Activated CD4-positive, alpha-beta T cell treated with anti-CD3 and anti-CD28 coated beads for 4 hours (primary cell): Measurements from ENCODE around the gene C16orf96.

ENCODE experiments used
- DNase-seq, 2 donors: peaks; one replicate each; pipeline ENCODE4 v3.0.0-alpha.2; 2020

C16orf96 gene

DNA sequence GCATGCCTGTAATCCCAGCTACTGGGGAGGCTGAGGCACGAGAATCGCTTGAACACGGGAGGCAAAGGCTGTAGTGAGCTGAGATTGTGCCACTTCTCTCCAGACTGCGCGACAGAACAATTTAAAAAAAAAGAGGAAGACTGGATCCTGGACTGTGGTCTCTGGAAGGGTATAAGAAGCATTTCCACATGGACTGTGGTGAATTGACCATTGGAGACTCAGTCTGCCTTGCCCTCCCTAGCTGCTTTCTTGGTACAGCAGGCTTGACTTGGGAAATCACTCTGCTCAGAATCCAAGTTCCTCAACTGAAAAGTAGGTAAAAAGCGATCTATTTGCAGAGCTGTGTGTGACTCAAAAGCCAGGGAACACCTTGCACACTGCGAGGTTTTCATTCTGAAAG, 67.5 kb downstream of the C16orf96 start:
- DNase-seq: no peak

DNA sequence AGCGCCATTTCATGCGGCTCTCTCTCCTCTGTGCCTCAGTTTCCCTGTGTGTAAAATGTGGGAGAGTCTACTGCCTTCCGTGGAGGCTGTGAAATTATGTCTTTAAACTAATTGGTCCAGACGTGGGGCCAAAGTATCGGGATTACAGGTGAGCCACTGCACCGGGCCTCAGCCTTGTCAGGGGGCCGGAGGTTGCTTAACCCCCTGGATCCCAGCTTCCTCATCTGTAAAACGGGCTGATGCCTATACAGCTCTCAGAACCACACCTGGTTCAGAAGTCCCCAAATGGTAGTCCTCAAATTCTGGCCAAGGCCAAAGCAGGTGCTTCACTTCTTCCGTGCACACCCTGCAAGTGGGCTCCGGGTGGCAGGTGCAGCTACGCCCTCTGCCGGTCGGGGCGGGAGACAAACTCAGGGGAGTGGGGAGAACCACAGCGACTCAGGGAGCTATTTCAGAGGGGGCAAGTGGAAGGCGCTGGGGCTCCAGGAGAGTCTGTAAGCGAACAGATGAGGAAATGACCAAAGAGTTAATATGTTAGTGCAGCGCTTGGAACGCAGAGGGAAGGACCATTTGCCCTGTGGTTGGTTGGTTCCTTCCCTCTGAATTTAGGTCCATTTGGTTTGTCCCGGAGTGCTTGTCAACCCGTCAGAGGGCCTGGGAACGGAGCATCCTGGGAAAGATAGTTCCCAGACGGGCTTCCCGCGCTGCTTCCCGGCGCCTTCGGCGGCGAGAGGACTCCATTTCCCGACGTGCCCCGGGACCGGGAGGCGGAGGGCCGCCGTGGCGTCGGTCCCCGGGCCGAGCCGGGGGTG, 68.1 kb downstream of the C16orf96 start, which contains the start of gene MGRN1:
Gene MGRN1, plus strand, starts transcription at position 812 of the 812 bp plus-strand sequence. CDS start 135 bp downstream, outside the sequence.
- peak; percentile 88 to 91 for DNase-seq

DNA sequence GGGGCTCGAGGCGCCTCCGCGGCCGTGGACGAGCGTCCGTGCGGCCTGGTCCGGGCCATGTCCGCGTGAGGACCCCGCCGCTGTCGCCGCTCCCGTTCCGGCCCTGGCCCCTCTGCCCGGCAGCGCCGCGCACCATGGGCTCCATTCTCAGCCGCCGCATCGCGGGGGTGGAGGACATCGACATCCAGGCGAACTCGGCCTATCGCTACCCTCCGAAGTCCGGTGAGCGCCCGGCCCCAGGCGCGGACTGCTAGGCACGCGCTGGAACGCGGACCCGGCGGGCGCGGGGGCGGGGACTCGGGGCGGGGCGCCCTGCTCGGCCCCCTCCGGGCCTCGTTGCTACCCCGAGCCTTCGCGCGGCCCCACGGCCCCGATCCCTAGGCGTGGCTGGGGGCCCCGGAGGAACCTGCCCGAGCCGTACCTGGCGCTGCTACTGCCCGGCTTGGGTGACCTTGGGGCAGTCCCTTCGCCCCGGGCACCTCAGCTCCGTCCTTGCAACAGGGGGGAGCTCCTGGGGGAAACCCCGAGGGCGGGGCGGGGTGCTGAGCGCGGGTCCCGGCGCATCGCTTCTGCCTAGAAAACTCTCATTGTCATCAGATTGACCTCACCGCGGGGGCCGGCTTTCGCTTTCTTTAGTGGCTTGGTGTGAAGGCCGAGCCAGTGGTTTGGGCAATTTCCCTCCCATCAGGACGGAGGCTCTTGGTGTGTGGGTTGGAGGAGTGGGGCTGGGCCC, 68.9 kb downstream of the C16orf96 start:
- peak; percentile 62 to 71 for DNase-seq

DNA sequence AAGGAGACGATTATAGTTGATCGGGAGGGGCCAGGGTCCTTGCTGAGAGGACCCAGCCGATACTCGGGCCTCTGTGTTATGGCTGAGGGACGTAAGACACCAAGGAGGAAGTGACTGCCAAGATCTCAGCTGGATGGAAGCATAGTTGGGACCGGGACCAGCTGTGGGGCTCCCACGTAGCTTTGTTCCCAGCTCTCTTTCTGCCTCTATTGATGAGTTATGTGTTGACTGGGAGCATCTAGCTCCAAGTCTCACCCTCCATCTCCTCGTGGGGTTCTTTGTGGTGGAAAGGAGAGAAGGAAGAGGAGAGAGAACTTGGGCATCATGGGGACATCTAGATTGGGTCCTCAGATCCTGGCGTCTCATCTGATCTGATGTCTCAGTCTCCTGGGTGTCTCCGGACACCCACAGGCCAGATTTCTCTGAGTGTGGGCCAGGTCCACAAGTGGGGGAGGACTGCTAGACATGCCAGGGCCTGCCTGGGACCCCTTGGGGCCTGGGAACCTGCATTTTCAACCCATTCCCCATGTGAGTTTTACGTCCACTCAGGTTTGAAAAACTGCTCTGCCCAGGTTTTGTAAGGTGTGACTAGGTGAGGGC, 69.5 kb downstream of the C16orf96 start:
- DNase-seq: no peak

DNA sequence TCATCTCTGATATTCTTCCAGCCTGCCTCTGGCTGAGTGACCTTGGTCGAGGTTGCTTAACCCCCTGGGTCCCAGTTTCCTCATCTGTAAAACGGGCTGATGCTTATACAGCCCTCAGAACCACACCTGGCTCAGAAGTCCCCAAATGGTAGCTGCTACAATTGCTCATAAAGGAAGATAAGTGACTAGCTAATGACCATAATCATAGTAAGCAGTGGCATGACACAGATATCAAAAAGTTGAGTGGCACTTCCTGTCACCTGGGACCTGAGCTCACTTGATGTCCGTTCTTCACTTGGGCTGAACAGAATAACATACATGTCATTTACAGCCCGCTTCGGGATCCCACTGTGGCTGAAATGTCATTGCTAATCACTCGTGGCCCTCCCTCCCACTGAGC, 70.3 kb downstream of the C16orf96 start:
- DNase-seq: no peak

DNA sequence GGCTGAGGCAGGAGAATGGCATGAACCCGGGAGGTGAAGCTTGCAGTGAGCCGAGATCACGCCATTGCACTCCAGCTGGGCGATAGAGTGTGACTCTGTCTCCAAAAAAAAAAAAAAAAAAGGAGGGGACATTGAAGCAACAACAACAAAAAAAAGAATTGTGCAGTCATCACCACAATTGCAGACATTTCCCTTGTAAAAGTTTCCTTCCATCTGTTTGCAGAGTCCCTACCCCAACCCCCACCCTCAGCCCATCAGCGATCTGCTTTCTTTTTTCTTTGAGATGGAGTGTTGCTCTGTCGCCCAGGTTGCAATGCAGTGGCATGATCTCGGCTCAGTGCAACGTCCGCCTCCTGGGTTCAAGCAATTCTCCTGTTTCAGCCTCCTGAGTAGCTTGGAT, 72.1 kb downstream of the C16orf96 start:
- no peak for DNase-seq

DNA sequence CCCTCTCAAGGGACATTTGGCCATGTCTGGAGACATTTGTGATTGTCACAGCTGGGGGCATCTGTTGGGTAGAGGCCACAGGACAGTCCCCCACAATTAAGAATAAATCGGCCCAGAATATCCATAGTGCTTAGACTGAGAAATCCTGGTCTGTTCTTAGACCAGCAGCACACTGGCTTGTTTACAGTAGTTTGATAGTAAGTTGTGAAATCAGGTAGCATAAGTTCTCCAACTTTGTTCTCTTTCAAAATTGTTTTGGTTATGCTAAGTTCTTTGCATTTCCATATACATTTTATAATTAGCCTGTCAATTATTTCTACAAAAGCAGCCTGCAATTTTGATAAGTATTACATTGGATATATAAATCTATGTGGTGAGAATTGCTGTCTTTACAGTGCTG, 75.3 kb downstream of the C16orf96 start:
- no peak for DNase-seq

DNA sequence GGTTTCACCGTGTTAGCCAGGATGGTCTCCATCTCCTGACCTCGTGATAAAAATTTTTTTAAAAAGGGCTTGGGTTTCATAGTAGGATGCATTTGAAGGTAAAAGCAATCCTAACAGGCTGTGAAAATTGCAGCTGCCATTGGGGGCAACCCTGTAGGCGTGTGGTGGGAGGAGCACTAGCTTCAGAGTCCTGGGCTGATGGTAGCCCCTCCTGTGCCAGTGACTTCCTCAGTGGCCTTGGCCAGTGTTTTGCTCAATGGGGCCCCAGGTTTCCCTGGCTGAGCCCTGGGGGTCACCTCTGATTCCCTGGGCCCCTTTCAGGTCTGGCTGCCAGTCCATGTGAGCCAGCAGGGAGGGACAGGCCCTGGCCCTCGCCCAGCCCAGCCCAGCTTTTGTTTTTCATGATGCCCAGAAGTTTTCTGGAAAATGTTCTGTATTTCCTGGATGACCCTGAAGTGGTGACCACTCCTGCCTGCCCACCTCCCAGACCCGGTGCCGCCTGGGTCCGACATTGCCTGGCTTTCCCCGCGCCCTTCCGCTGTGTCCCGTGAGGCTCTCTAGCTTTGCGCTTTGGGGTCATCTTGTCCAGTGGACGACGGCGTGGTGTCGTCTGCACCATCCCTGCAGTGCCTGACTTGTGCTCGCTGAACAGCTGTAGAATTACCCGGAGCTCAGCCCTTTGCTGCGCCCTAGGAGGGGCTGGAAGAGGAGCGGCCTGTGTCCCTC, 77.9 kb downstream of the C16orf96 start:
- DNase-seq: no peak

DNA sequence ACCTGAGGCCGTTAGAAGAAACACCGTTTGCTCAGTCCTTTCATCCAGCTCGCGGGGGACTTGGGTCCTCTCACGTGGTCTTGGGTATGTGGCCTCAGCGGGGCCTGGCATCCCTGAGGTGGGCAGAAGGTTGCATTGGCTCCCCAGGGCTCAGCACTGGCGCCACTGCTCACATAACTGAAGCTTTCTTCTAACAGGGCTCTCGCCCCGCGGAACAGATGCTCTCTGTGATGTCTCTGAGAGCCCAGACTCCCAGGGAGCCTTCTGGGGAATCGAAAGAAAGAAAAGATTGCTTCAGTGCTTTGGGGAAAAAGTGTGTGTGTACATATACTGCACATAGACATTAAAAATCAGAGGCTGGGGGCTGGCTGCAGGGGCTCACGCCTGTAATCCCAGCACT, 78.6 kb downstream of the C16orf96 start:
- DNase-seq: no peak

DNA sequence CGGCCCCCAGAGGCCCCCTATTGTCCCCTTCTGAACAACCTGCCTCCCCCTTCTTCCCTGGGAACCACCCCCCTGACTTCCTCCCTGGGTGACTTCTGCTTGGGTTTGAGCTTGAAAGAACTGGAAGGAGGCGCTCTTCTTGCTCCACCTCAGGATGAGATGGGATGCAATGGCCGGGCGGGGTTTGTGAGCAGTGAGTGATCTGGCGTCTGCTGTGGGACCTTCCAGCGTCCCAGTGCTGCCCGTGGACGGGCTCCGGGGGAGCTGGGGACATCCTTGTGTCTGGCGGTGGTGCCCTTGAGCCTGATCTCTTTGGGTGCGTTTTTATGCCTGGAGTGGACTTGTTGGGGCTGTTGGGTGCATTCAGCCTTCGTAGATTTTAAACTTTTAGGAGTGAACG, 80.1 kb downstream of the C16orf96 start:
- no peak for DNase-seq

DNA sequence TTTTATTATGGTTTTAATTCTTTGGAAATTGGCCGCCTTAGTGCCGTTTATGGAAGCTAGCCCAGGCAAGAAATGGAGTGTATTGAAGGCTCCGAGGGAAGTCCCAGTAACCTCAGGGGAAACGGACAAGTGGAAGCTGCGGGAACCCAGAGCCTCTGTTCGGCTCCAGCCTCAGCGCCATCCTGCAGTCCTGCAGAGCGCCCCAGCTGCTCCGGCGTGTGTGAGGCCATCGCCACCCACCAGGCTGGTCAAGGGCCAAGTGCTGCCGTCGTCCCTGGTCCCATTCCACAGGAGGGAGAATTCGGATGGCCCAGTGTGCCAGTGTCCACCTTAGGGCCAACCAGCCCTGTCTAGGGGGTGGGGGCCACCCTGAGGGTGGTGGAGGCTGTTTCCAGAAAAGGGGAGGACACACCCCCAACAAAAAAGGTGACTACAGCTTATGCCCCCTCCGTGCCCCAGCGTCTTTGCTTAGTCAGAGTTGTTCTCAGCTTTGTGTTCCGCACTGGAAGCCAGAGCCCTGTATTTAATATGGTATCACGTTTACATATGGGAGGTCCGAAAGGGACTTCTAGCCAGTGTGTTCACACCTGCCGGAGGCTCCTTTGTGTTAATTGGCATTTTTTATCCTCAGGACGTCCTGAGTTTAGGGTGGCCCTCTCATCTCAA, 81.5 kb downstream of the C16orf96 start:
- no peak for DNase-seq

DNA sequence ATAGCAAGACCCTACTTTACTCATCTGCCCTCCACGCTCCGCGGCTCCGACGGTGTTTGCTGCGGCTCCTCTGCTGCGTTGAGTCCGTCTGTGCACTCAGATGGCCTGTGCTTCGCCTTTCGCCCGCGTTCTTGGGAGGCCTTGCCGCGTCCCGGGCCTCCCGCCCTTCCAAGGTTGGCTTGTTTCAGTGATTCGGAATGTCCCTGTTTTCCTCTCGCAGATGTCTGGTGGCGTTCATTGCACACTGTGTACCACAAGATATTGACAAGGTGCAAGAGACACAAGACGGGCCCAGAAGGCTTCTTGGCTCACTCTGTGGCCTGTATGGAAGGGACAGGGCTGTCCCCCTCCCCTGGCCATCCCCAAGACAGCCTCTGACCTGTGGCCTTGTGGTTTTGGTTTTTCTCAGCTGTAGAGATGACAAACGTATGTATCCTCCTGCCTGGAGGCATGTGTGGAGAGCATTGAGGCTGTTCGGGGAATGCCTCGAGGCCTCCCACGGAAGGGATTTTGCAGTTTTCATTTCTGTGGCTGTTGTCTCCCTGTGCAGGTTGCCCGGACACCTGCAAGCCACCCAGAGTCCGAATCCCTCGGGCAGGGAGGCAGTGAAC, 83.9 kb downstream of the C16orf96 start:
- DNase-seq: no peak

DNA sequence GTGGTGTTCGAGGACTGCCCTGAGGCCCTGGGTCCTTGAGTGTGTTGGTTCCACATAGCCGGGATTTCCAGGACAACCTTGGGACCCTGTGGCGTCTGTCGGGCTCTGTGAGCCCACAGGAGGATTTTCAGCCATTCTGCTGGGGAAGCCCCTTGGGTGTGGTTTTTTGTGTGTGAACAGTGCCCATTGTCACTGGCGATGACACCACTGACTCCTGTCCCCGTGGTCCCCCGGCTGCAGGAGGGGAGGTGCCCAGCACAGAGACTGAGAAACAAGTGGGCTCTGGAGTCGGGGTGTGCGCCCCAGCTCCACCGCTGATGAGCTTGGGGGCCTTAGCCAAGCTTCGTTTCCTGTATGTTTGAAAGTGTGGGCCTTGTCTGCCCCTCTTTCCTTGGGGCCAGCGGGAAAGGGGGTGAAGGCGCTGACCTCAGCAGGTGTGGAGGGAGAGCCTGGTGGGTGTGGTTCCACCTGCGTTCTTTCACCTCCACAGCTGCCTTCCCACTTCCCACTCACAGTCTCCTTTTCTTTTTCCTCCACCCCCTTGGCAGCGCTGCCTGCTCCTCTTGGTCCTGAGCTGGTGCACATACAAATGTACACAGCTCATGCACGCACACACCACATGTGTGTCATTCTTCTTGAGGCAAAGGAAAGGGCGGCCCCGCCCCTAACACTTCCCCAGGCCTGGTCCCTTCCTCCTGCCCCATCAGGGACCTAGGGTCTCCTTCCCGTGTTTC, 84.6 kb downstream of the C16orf96 start:
- no peak for DNase-seq

DNA sequence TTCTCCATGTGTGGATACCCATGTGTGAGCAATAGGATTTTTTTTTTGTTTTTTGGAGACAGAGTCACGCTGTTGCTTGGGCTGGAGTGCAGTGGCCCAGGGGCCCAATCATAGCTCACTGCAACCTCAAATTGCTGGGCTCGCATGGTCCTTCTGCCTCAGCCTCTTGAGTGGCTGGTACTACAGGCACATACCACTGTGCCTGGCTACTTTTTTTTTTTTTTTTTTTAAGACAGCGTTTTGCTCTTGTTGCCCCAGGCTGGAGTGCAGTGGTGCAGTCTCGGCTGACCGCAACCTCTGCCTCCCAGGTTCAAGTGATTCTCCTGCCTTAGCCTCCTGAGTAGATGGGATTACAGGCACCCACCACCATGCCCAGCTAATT, 85.2 kb downstream of the C16orf96 start:
- no peak for DNase-seq

DNA sequence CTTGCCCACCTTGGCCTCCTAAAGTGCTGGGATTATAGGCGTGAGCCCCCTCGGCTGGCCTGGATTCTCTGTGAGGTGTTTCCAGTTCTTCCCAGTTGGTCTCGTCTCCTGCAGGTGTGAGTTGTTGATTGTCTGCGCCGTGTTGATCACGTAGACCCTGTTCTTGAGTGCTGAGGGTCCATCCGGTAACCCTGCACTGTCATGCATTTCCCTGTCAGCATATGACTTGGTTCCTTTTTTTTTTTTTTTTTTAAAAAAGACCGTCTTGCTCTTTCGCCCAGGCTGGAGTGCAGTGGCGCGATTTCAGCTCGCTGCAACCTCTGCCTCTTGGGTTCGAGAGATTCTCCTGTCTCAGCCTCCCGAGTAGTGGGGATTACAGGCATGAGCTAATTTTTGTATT, 85.8 kb downstream of the C16orf96 start:
- DNase-seq: no peak

DNA sequence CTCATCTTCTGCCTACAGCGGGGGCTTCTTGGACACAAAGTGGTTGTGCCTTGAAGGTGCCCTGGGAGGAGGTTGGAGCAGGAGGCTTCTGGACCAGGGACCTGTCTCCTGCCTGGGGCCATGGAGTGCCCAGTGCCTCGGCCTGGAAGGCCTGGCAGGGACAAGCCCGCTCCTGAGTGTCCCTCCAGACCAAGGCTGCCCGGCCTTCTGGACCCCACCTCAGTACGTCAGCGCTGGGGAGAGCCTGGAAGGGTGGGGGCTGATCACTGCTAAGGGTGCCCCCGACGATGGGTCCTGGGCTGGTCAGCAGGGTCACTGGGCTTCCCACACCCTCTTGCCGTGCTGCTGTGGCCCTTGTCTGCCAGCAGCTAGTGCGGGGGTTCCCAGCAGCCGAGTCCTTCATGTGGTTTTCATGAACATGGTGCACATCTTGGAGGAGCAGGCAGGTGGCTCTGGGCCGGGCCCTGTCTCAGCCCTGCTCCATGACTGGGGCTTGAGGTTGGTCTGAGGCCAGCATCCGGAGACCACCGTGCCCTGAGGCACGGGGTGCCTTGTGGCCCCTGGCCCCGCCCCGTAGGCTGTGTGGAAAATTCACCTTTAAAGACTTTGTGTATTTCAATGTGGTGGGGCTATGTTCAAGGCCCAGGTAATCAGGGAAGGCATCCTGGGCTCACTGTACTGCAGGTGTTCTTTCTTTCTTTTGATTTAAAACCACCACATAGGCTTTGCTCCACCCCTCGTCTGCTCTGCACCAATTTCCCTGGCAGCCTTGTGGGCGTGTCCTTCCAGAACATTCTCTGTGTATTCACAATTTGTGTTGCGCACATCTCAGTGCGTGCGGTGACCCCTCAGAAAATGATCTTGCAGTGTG, 90.9 kb downstream of the C16orf96 start:
- no peak for DNase-seq

DNA sequence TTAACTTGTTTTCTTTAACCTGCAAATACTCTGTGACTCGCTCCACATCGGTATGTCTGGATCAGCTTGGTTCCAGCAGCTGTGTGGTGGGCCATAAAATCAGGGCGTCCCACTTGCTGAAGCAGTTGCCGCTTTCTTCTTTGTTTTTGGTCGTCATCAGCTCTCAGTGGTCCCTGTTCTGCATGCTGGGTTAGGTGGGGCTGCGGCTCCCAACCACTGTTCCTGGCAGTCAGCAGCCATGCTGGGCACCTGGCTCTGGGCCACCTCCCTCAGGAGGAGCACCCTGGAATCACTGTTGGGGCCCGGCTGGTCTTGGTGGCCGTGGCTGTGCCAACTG, 91.5 kb downstream of the C16orf96 start:
- DNase-seq: no peak

DNA sequence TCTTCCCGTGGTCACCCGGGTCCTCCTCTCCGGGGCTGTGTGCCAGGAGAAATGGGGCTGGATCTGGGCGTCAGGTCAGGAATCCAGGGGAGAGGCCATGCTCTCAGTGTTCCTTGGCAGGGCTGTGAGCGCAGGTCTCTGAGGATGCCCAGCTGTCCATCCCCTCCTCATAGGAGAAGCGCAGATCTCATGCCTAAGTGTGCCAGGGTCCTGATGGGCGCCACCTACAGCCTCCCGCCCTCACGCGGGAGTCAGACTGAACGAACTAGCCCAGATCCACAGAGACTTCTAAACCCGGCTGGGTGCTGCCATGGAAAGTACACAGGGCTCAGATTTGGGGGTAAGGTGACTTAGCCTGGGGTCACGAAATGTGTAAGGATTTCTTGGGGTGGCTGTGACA, 92.8 kb downstream of the C16orf96 start:
- DNase-seq: no peak

DNA sequence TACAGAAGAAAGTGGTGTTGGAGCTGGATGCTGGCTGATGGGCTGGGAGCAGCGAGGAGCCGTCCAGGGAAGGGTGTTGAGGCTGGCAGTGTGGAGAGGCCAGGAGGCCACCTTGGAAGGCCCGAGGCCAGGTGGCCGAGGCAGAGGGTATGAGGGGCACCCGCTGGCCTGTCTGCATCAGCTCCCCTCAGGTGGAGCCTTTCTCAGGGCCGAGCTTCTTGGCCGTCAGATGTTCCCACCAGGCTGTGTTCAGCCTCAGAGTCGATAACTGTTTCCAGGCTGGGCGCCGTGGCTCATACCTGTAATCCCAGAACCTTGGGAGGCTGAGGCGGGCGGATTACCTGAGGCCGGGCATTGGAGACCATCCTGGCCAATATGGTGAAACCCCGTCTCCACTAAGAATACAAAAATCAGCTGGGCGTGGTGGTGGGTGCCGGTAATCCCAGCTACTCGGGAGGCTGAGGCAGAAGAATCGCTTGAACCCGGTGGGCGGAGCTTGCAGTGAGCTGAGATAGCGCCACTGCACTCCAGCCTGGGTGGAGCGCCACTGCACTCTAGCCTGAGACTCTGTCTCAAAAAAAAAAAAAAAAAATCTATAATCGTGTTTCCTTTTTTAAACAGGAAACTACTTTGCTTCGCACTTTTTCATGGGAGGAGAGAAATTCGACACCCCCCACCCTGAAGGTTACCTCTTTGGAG, 93.8 kb downstream of the C16orf96 start:
- no peak for DNase-seq
